IMR-90 (cell line): ENCODE results near the gene ITPR3. TPM values are rescaled to one million over a fixed set of nuclear protein-coding genes. Genes with fewer than 3 reads are reported as not detected.

Experiments used
- ATAC-seq: fragments of 200-7000 bp; cut with Tn5 transposase; 2 replicates; pipeline ENCODE4 v1.9.1; 2020; ENCODE audit warnings: low read depth, mild to moderate bottlenecking, moderate library complexity
- BruUV-seq: library from RNA; stranded (reverse); fragments of 400-500 nt; replicated peaks from 2 replicates; lab custom pipeline; 2021; lab: Mats Ljungman, UMichigan
- CTCF ChIA-PET: fragments of 300-600 bp; formaldehyde crosslinking; extraction: SDS; loops from one replicate; lab custom pipeline; 2021; ENCODE audit warnings: antibody characterized with exemption; lab: Yijun Ruan, JAX
- POLR2A ChIA-PET: fragments of 300-600 bp; sonication (Branson Sonifier 250); formaldehyde crosslinking; loops from one replicate; lab custom pipeline; 2022; ENCODE audit warnings: antibody characterized with exemption; ENCODE audit not compliant: unreplicated experiment; lab: Charles Lee
- DNase-seq: peaks from one replicate; pipeline ENCODE4 v3.0.0; 2013
- H2AFZ ChIP-seq: replicated peaks from 2 replicates; pipeline ENCODE3; 2013; ENCODE audit warnings: low read length, mild to moderate bottlenecking; ENCODE audit not compliant: poor library complexity
- H2AK5ac ChIP-seq: 2 replicates; pipeline ENCODE4 v1.6.1; 2013; ENCODE audit warnings: low read depth, low read length, inconsistent platforms
- H2AK9ac ChIP-seq: replicated peaks from 2 replicates; pipeline ENCODE3; 2013; ENCODE audit warnings: mild to moderate bottlenecking, low read depth, low read length, moderate library complexity; ENCODE audit not compliant: poor library complexity
- H2BK120ac ChIP-seq: 2 replicates; pipeline ENCODE4 v1.6.1; 2013; ENCODE audit warnings: low read depth, low read length, inconsistent platforms
- H2BK15ac ChIP-seq: 3 replicates; pipeline ENCODE4 v1.6.1; 2013; ENCODE audit warnings: low read depth, low read length, inconsistent platforms
- H2BK20ac ChIP-seq: 2 replicates; pipeline ENCODE4 v1.6.1; 2013; ENCODE audit warnings: low read depth, mild to moderate bottlenecking, inconsistent platforms, low read length, moderate library complexity
- H2BK5ac ChIP-seq: 2 replicates; pipeline ENCODE4 v1.6.1; 2013; ENCODE audit warnings: mild to moderate bottlenecking, low read depth, low read length, inconsistent platforms; ENCODE audit not compliant: poor library complexity, severe bottlenecking
- H3K14ac ChIP-seq: replicated peaks from 2 replicates; pipeline ENCODE4 v1.6.1; 2013; ENCODE audit warnings: low read depth, low read length, inconsistent platforms
- H3K18ac ChIP-seq: 2 replicates; pipeline ENCODE4 v1.6.1; 2013; ENCODE audit warnings: low read depth, low read length, control low read depth
- H3K23ac ChIP-seq: 2 replicates; pipeline ENCODE4 v1.6.1; 2013; ENCODE audit warnings: low read depth, low read length, inconsistent platforms
- H3K27ac ChIP-seq: 2 replicates; pipeline ENCODE4 v1.5.1; 2013; ENCODE audit warnings: mild to moderate bottlenecking, control low read depth, low read length; ENCODE audit not compliant: insufficient read depth
- H3K27me3 ChIP-seq: 2 replicates; pipeline ENCODE4 v1.6.1; 2013; ENCODE audit warnings: low read length; ENCODE audit not compliant: control insufficient read depth, insufficient read depth
- H3K36me3 ChIP-seq: 2 replicates; pipeline ENCODE4 v1.6.1; 2013; ENCODE audit warnings: low read length, mixed read lengths; ENCODE audit not compliant: control insufficient read depth, insufficient read depth
- H3K4ac ChIP-seq: 2 replicates; pipeline ENCODE4 v1.6.1; 2013; ENCODE audit warnings: low read depth, low read length, inconsistent platforms
- H3K4me1 ChIP-seq: 2 replicates; pipeline ENCODE4 v1.6.1; 2013; ENCODE audit warnings: low read length, mixed read lengths; ENCODE audit not compliant: control insufficient read depth, insufficient read depth
- H3K4me2 ChIP-seq: 2 replicates; pipeline ENCODE4 v1.6.1; 2013; ENCODE audit warnings: low read depth, mild to moderate bottlenecking, control low read depth, low read length, moderate library complexity
- H3K4me3 ChIP-seq: 2 replicates; pipeline ENCODE4 v1.5.1; 2013; ENCODE audit warnings: low read depth, mild to moderate bottlenecking, control low read depth, low read length, moderate library complexity; ENCODE audit not compliant: insufficient read depth
- H3K56ac ChIP-seq: 2 replicates; pipeline ENCODE4 v1.6.1; 2013; ENCODE audit warnings: low read length, inconsistent platforms; ENCODE audit not compliant: insufficient read depth; ENCODE audit errors: extremely low read depth
- H3K79me1 ChIP-seq, 2 experiments: 2 replicates each; pipeline ENCODE4 v1.6.1; 2013; ENCODE audit warnings: low read length in 2 of 2, inconsistent platforms in 1 of 2, low read depth in 1 of 2
- H3K9ac ChIP-seq: 2 replicates; pipeline ENCODE4 v1.6.1; 2013; ENCODE audit warnings: low read depth, low read length, control low read depth
- H3K9me1 ChIP-seq: 2 replicates; pipeline ENCODE4 v1.6.1; 2013; ENCODE audit warnings: low read length, inconsistent platforms; ENCODE audit not compliant: insufficient read depth
- H3K9me3 ChIP-seq: 2 replicates; pipeline ENCODE4 v1.6.1; 2013; ENCODE audit warnings: low read length; ENCODE audit not compliant: control insufficient read depth, insufficient read depth
- H4K20me1 ChIP-seq: 2 replicates; pipeline ENCODE4 v1.6.1; 2013; ENCODE audit warnings: low read length, inconsistent platforms; ENCODE audit not compliant: insufficient read depth
- H4K5ac ChIP-seq: 2 replicates; pipeline ENCODE4 v1.6.1; 2013; ENCODE audit warnings: mild to moderate bottlenecking, low read depth, low read length, control low read depth
- H4K8ac ChIP-seq, 2 experiments: 2 replicates each; pipeline ENCODE4 v1.6.1; 2013; ENCODE audit warnings: low read depth in 2 of 2, low read length in 2 of 2, control low read depth in 1 of 2, inconsistent platforms in 1 of 2
- H4K91ac ChIP-seq: 2 replicates; pipeline ENCODE4 v1.6.1; 2013; ENCODE audit warnings: low read depth, low read length, inconsistent platforms; ENCODE audit not compliant: insufficient read depth
- BHLHE40 ChIP-seq: fragments of 150-350 bp; IDR thresholded peaks from 2 replicates; pipeline ENCODE4 v1.6.1; 2016; ENCODE audit warnings: mild to moderate bottlenecking, low read depth, low read length
- CEBPB ChIP-seq: IDR thresholded peaks from 2 replicates; pipeline ENCODE4 v1.6.1; 2012; ENCODE audit warnings: low read depth, low read length, improper control_type of control experiment
- CHD1 ChIP-seq: IDR thresholded peaks from 2 replicates; pipeline ENCODE4 v1.6.1; 2012; ENCODE audit warnings: low read depth, low read length, improper control_type of control experiment
- FOS ChIP-seq: fragments of 150-350 bp; IDR thresholded peaks from 2 replicates; pipeline ENCODE4 v1.6.1; 2016; ENCODE audit warnings: low read depth, low read length
- MAFK ChIP-seq: IDR thresholded peaks from 2 replicates; pipeline ENCODE4 v1.6.1; 2012; ENCODE audit warnings: low read depth, low read length, improper control_type of control experiment
- MAZ ChIP-seq: IDR thresholded peaks from 2 replicates; pipeline ENCODE4 v1.6.1; 2012; ENCODE audit warnings: low read depth, mild to moderate bottlenecking, low read length, improper control_type of control experiment, moderate library complexity, borderline replicate concordance
- MXI1 ChIP-seq: IDR thresholded peaks from 2 replicates; pipeline ENCODE4 v1.6.1; 2012; ENCODE audit warnings: low read depth, mild to moderate bottlenecking, low read length, moderate library complexity, borderline replicate concordance
- NFE2L2 ChIP-seq: fragments of 150-350 bp; IDR thresholded peaks from 2 replicates; pipeline ENCODE4 v1.6.1; 2016; ENCODE audit warnings: low read depth, mild to moderate bottlenecking, low read length
- POLR2A ChIP-seq: IDR thresholded peaks from 2 replicates; pipeline ENCODE4 v1.6.1; 2012; ENCODE audit warnings: mild to moderate bottlenecking, low read depth, low read length
- RAD21 ChIP-seq: IDR thresholded peaks from 2 replicates; pipeline ENCODE4 v1.6.1; 2012; ENCODE audit warnings: low read length, improper control_type of control experiment
- RCOR1 ChIP-seq: IDR thresholded peaks from 2 replicates; pipeline ENCODE4 v1.6.1; 2012; ENCODE audit warnings: mild to moderate bottlenecking, low read length, improper control_type of control experiment; ENCODE audit not compliant: insufficient replicate concordance
- RFX5 ChIP-seq: IDR thresholded peaks from 2 replicates; pipeline ENCODE4 v1.8.0; 2012; ENCODE audit warnings: low read depth, mild to moderate bottlenecking, low read length, moderate library complexity
- SMC3 ChIP-seq: fragments of 150-350 bp; IDR thresholded peaks from 2 replicates; pipeline ENCODE4 v1.6.1; 2016; ENCODE audit warnings: low read depth, mild to moderate bottlenecking, antibody characterized with exemption, low read length, moderate library complexity
- WGBS, 2 experiments: methylation state at CpG; one replicate each; pipeline versions ENCODE4 v1.1.5 to v1.1.7; 2013; ENCODE audit warnings: missing lambda C conversion rate in 2 of 2; ENCODE audit not compliant: insufficient read length in 1 of 2; ENCODE audit errors: extremely low coverage in 2 of 2; 5-methylcytosine and 5-hydroxymethylcytosine counted together
- dilution Hi-C: fragments of 300-500 bp; cut with HindIII; formaldehyde crosslinking; loops from one replicate; pipeline ENCODE4 v1.14.3; 2018; ENCODE audit warnings: low sequenced_read_pairs; ENCODE audit not compliant: unreplicated experiment
- in situ Hi-C: fragments of 300-500 bp; cut with MboI; formaldehyde crosslinking; loops from 3 replicates; pipeline ENCODE4 v1.14.3; 2019; ENCODE audit warnings: low sequenced_read_pairs, inconsistent platforms, mixed read lengths
- intact Hi-C: fragments of 100-400 bp; cut with micrococcal nuclease; formaldehyde crosslinking; loops from 2 replicates; pipeline ENCODE4 v1.10.0; 2022
- polyA plus RNA-seq, 3 experiments: library from polyadenylated mRNA; depleted of rRNA; stranded (reverse); fragments of >200 nt; gene quantifications; 2 replicates each; pipeline ENCODE4 v1.2.3, GENCODE V29; 2012; ENCODE audit warnings: low replicate concordance in 1 of 3
- total RNA-seq: library from RNA; depleted of rRNA; stranded (reverse); fragments of >200 nt; gene quantifications from 2 replicates; pipeline ENCODE4 v1.2.3, GENCODE V29; 2012
- TF ChIP-seq, protein P1 (sequence below): conservative IDR thresholded peaks from 2 replicates; pipeline ENCODE4 v1.5.1; 2012; ENCODE audit warnings: mild to moderate bottlenecking, low read depth, low read length, improper control_type of control experiment
- TF ChIP-seq, protein P2 (sequence below): fragments of 150-350 bp; IDR thresholded peaks from 2 replicates; pipeline ENCODE4 v1.6.1; 2016; ENCODE audit warnings: low read depth, mild to moderate bottlenecking, low read length, moderate library complexity, borderline replicate concordance
- TF ChIP-seq, protein P3 (sequence below): fragments of 150-350 bp; IDR thresholded peaks from 2 replicates; pipeline ENCODE4 v1.6.1; 2017; ENCODE audit warnings: mild to moderate bottlenecking, antibody characterized with exemption, low read length, low read depth

The ITPR3 gene
- total and polyA plus RNA-seq, 2 of the 4 experiments (the other 2 are of a cell fraction): 1.6 to 3.7 TPM

DNA sequence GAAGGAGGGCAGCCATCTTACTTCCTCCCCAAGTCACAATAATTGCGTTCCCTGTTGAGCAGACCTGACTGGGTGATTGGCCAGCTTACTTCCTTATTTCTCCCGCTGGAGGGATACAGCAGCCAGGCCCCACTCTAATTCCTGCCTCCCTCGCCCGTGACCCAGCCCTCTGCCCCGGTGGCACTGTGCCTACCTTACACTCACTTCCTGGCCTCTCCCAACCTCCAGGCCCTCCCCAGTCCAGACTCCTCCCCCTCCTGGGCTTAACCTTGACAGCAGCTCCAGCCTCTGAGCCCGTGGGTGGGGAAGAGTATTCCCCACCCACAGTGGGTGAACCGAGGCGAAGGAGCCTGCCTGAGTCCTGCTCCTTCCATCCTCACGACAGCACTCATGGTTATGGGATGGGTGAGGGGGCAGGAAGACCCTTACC lies 44.0 kb upstream of the ITPR3 start:
- CTCF ChIA-PET: no interaction called here
- H3K18ac ChIP-seq: no peak overlapping the region

More for the DNA sequence above, 44.0 kb upstream of the ITPR3 start:
- H3K56ac ChIP-seq: no peak overlapping the region
- H3K9me3 ChIP-seq: no peaks in the 10 kb centered on the region
- POLR2A ChIA-PET: no interaction called here
- no peak overlapping the region for H4K5ac ChIP-seq
- BruUV-seq: no TSS peak
- no peak overlapping the region for H4K8ac ChIP-seq
- no peaks in the 10 kb centered on the region for H3K27me3 ChIP-seq
- peaks cover 3% of the 10 kb centered on the region; the same call in 1 of the 2 replicates for H4K20me1 ChIP-seq
- no peak overlapping the region for H3K9ac ChIP-seq
- H3K9me1 ChIP-seq: peaks cover 6% of the 10 kb centered on the region; the same call in 1 of the 2 replicates
- H2AK9ac ChIP-seq: peak overlapping the region; percentile 82
- WGBS, 2 experiments: 100% methylated on average over 1 of the region's 9 CpGs; no CpG with 5 or more reads in 1 of the 2 experiments
- H2AFZ ChIP-seq: peak overlapping the region; percentile 49
- H3K4ac ChIP-seq: no peak overlapping the region
- H2BK20ac ChIP-seq: no peak overlapping the region
- dilution Hi-C loops: no loop called here
- H2AK5ac ChIP-seq: no peak overlapping the region
- no peak overlapping the region for H2BK15ac ChIP-seq
- no peak for DNase-seq
- no peak for ATAC-seq
- H3K14ac ChIP-seq: no peak overlapping the region
- H2BK5ac ChIP-seq: no peak overlapping the region
- no peak overlapping the region for H2BK120ac ChIP-seq
- peaks cover 6% of the 10 kb centered on the region for H3K4me1 ChIP-seq
- peaks cover 11 to 38% of the 10 kb centered on the region in 2 experiments for H3K79me1 ChIP-seq
- no peak overlapping the region for H3K27ac ChIP-seq
- H4K91ac ChIP-seq: no peak overlapping the region
- peaks cover 28% of the 10 kb centered on the region for H3K36me3 ChIP-seq
- in situ Hi-C loops: no loop called here
- no peak overlapping the region for H3K4me3 ChIP-seq
- no peak overlapping the region for H3K23ac ChIP-seq
- no peak for TF ChIP-seq NFE2L2
- TF ChIP-seq, protein P1, sequence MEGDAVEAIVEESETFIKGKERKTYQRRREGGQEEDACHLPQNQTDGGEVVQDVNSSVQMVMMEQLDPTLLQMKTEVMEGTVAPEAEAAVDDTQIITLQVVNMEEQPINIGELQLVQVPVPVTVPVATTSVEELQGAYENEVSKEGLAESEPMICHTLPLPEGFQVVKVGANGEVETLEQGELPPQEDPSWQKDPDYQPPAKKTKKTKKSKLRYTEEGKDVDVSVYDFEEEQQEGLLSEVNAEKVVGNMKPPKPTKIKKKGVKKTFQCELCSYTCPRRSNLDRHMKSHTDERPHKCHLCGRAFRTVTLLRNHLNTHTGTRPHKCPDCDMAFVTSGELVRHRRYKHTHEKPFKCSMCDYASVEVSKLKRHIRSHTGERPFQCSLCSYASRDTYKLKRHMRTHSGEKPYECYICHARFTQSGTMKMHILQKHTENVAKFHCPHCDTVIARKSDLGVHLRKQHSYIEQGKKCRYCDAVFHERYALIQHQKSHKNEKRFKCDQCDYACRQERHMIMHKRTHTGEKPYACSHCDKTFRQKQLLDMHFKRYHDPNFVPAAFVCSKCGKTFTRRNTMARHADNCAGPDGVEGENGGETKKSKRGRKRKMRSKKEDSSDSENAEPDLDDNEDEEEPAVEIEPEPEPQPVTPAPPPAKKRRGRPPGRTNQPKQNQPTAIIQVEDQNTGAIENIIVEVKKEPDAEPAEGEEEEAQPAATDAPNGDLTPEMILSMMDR: no peak
- TF ChIP-seq, protein P2, sequence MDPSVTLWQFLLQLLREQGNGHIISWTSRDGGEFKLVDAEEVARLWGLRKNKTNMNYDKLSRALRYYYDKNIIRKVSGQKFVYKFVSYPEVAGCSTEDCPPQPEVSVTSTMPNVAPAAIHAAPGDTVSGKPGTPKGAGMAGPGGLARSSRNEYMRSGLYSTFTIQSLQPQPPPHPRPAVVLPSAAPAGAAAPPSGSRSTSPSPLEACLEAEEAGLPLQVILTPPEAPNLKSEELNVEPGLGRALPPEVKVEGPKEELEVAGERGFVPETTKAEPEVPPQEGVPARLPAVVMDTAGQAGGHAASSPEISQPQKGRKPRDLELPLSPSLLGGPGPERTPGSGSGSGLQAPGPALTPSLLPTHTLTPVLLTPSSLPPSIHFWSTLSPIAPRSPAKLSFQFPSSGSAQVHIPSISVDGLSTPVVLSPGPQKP: no peak
- TF ChIP-seq RCOR1: no peak
- TF ChIP-seq RAD21: no peak
- no peak for TF ChIP-seq FOS
- no peak for TF ChIP-seq MAZ
- no peak for TF ChIP-seq POLR2A
- no peak for TF ChIP-seq CEBPB
- no peak for TF ChIP-seq BHLHE40
- no peak for TF ChIP-seq MXI1
- no peak for TF ChIP-seq CHD1
- no peak for TF ChIP-seq MAFK
- TF ChIP-seq, protein P3, sequence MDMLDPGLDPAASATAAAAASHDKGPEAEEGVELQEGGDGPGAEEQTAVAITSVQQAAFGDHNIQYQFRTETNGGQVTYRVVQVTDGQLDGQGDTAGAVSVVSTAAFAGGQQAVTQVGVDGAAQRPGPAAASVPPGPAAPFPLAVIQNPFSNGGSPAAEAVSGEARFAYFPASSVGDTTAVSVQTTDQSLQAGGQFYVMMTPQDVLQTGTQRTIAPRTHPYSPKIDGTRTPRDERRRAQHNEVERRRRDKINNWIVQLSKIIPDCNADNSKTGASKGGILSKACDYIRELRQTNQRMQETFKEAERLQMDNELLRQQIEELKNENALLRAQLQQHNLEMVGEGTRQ: no peak
- TF ChIP-seq SMC3: no peak
- TF ChIP-seq RFX5: no peak
- H3K4me2 ChIP-seq: no peak overlapping the region
- intact Hi-C loops: no loop called here
